GM12878 (cell line): ENCODE results near the gene UBR3.

ENCODE experiments used
- BACH1 ChIP-seq: fragments of 450-650 bp; IDR thresholded peaks from 2 replicates; pipeline ENCODE4 v1.6.1; 2017; ENCODE audit warnings: mild to moderate bottlenecking, borderline replicate concordance
- CEBPB ChIP-seq, 2 experiments: fragments of 150-350 bp in 1 of 2; IDR thresholded peaks; 2 replicates each; pipeline ENCODE4 v1.6.1; 2012 to 2014; ENCODE audit warnings: low read depth in 2 of 2, low read length in 2 of 2, borderline replicate concordance in 1 of 2, inconsistent platforms in 1 of 2
- CTCF ChIP-seq, 3 experiments: IDR thresholded peaks in 2 of 3; conservative IDR thresholded peaks in 1 of 3; 2 replicates each; pipeline ENCODE4 v1.5.1; 2011; ENCODE audit warnings: low read depth in 3 of 3, low read length in 3 of 3, mild to moderate bottlenecking in 3 of 3, control low read depth in 2 of 3, moderate library complexity in 2 of 3, inconsistent platforms in 1 of 3, mixed read lengths in 1 of 3; ENCODE audit not compliant: control insufficient read depth in 2 of 3, insufficient read depth in 1 of 3; ENCODE audit errors: extremely low read depth in 1 of 3
- EED ChIP-seq: sonication (generic); IDR thresholded peaks from 2 replicates; pipeline ENCODE4 v1.6.1; 2016; ENCODE audit warnings: antibody characterized with exemption, low read depth
- ESRRA ChIP-seq: IDR thresholded peaks from 2 replicates; pipeline ENCODE4 v1.6.1; 2012; ENCODE audit warnings: mild to moderate bottlenecking, low read length, improper control_type of control experiment
- EZH2 ChIP-seq: IDR thresholded peaks from 2 replicates; pipeline ENCODE4 v1.6.1; 2012; ENCODE audit warnings: low read depth, mild to moderate bottlenecking, control low read depth, inconsistent platforms, low read length, borderline replicate concordance; ENCODE audit not compliant: control insufficient read depth
- HDAC2 ChIP-seq: fragments of 200-600 bp; sonication (generic); IDR thresholded peaks from 2 replicates; pipeline ENCODE4 v1.6.1; 2017
- MAX ChIP-seq: IDR thresholded peaks from 2 replicates; pipeline ENCODE4 v1.6.1; 2012; ENCODE audit warnings: low read depth, low read length, improper control_type of control experiment
- POLR2A ChIP-seq: IDR thresholded peaks from 2 replicates; pipeline ENCODE4 v1.6.1; 2011; ENCODE audit warnings: low read depth, mild to moderate bottlenecking, low read length
- POLR2AphosphoS5 ChIP-seq: IDR thresholded peaks from 2 replicates; pipeline ENCODE4 v1.6.1; 2011; ENCODE audit warnings: mild to moderate bottlenecking, low read length, inconsistent platforms
- RCOR1 ChIP-seq: conservative IDR thresholded peaks from 2 replicates; pipeline ENCODE4 v1.6.1; 2012; ENCODE audit warnings: low read depth, low read length, improper control_type of control experiment
- SMC3 ChIP-seq: IDR thresholded peaks from 2 replicates; pipeline ENCODE4 v1.6.1; 2011; ENCODE audit warnings: low read length, improper control_type of control experiment, borderline replicate concordance
- USF1 ChIP-seq: IDR thresholded peaks from 2 replicates; pipeline ENCODE4 v1.6.1; 2011; ENCODE audit warnings: borderline replicate concordance, low read depth, mild to moderate bottlenecking, moderate library complexity, mixed read lengths, low read length; ENCODE audit not compliant: insufficient read depth; ENCODE audit errors: extremely low read length
- ZNF274 ChIP-seq: IDR thresholded peaks from one replicate; pipeline ENCODE4 v1.8.0; 2011; ENCODE audit not compliant: insufficient read length, insufficient read depth

- no peak for TF ChIP-seq CTCF (IDR thresholded peaks at IDR 0.05 in 2 of 3, conservative IDR thresholded peaks at IDR 0.05 in 1 of 3; ENCODE audit: control insufficient read depth in 2 of 3, extremely low read depth in 1 of 3, insufficient read depth in 1 of 3, low read depth in 3 of 3, low read length in 3 of 3)
- no peak for TF ChIP-seq POLR2AphosphoS5
- no peak for TF ChIP-seq POLR2A
- TF ChIP-seq ZNF274: no peak
- TF ChIP-seq USF1: no peak
- TF ChIP-seq MAX: no peak
- no peak for TF ChIP-seq RCOR1
- TF ChIP-seq ESRRA: no peak
- no peak for TF ChIP-seq SMC3
- no peak for TF ChIP-seq CEBPB (IDR thresholded peaks at IDR 0.05; ENCODE audit: borderline replicate concordance in 1 of 2, low read depth in 2 of 2, low read length in 2 of 2)
- no peak for TF ChIP-seq EZH2
- no peak for TF ChIP-seq EED
- no peak for TF ChIP-seq HDAC2
- no peak for TF ChIP-seq BACH1
Measured at GRCh38 chr2:169823996-169824372, 3.3 kb upstream of the UBR3 start.
